ENCODE measurements around the gene SESTD1. TPM values are rescaled to one million over a fixed set of nuclear protein-coding genes. Genes with fewer than 3 reads are reported as not detected.

SESTD1 gene
- total RNA-seq, 1 experiment from 2014 or later = 26.6 TPM

GRCh38 chr2:179072527-179072926, 192.1 kb downstream of the SESTD1 start:
- RAD21 ChIA-PET (ENCODE audit: low non-redundant PET in 1 of 2, low total read pairs in 2 of 2, uncharacterized antibody in 2 of 2, unreplicated experiment in 2 of 2) = no interaction called here
- H3K36me3 ChIP-seq (ENCODE audit: control insufficient read depth in 1 of 2, insufficient read depth in 2 of 2, low read length in 2 of 2) = no peaks in the 10 kb centered on the region
- H3K27ac ChIP-seq (ENCODE audit: low read depth, low read length) = no peak overlapping the region
- no peaks in the 10 kb centered on the region for H3K79me2 ChIP-seq (ENCODE audit: insufficient read depth, low read length)
- H3K4me2 ChIP-seq (ENCODE audit: low read length) = no peak overlapping the region
- POLR2A ChIA-PET = no interaction called here
- H3K9me2 ChIP-seq (ENCODE audit: insufficient read depth) = no peaks in the 10 kb centered on the region
- intact Hi-C loops (cut with micrococcal nuclease) = no loop called here
- ATAC-seq (no peak), DNase-seq (ENCODE audit: low read depth, low spot score) (no peak)
- TF ChIP-seq MAX (IDR thresholded peaks at IDR 0.05) (no peak), SIN3A (IDR thresholded peaks at IDR 0.05; ENCODE audit: low read depth) (no peak), POLR2AphosphoS5 (IDR thresholded peaks at IDR 0.05; ENCODE audit: low read depth, low read length) (no peak), ATF3 (IDR thresholded peaks at IDR 0.05) (no peak), ZNF274 (IDR thresholded peaks at IDR 0.05; ENCODE audit: low read depth, low read length) (no peak), POLR2A (IDR thresholded peaks at IDR 0.05; ENCODE audit: borderline replicate concordance, extremely low read depth, insufficient read depth, insufficient read length) (no peak), CEBPB (IDR thresholded peaks at IDR 0.05; ENCODE audit: low read depth) (no peak), RAD21 (IDR thresholded peaks at IDR 0.05; ENCODE audit: low read depth) (no peak), EGR1 (IDR thresholded peaks at IDR 0.05; ENCODE audit: low read depth) (no peak), YY1 (IDR thresholded peaks at IDR 0.05; ENCODE audit: extremely low read depth, insufficient replicate concordance, low read depth, low read length) (no peak), SRF (IDR thresholded peaks at IDR 0.05; ENCODE audit: low read depth) (no peak), CBX3 (IDR thresholded peaks at IDR 0.05; ENCODE audit: low read depth) (no peak), FOSL1 (IDR thresholded peaks at IDR 0.05; ENCODE audit: low read depth) (no peak)
- no peaks in the 10 kb centered on the region for H3K4me1 ChIP-seq (ENCODE audit: control insufficient read depth in 1 of 2, insufficient read depth in 2 of 2, low read length in 2 of 2)
- H2AFZ ChIP-seq (ENCODE audit: low read depth, low read length, poor library complexity, severe bottlenecking) = no peak overlapping the region
- H3K4me3 ChIP-seq (replicated peaks in 1 of 2; ENCODE audit: low read depth in 1 of 2, low read length in 2 of 2) = no peak overlapping the region
- no TSS peak for BruUV-seq (replicated peaks)
- no peaks in the 10 kb centered on the region for H4K20me1 ChIP-seq (ENCODE audit: insufficient read depth)
- CTCF ChIA-PET = no interaction called here
- H3K9ac ChIP-seq (ENCODE audit: low read length) = no peak overlapping the region
- H3K27me3 ChIP-seq (ENCODE audit: insufficient read depth, low read length) = no peaks in the 10 kb centered on the region
- H3K9me3 ChIP-seq (ENCODE audit: control insufficient read depth in 1 of 2, insufficient read depth in 1 of 2, low read depth in 1 of 2, low read length in 2 of 2) = no peaks in the 10 kb centered on the region

- H3K9me2 ChIP-seq (ENCODE audit: insufficient read depth) = no peaks in the 10 kb centered on the region
- H3K27ac ChIP-seq (ENCODE audit: low read depth, low read length) = no peak overlapping the region
- ChIA-PET CTCF (no interaction called here), RAD21 (ENCODE audit: low non-redundant PET in 1 of 2, low total read pairs in 2 of 2, uncharacterized antibody in 2 of 2, unreplicated experiment in 2 of 2) (no interaction called here), POLR2A (no interaction called here)
- no peaks in the 10 kb centered on the region for H3K9me3 ChIP-seq (ENCODE audit: control insufficient read depth in 1 of 2, insufficient read depth in 1 of 2, low read depth in 1 of 2, low read length in 2 of 2)
- no TSS peak for BruUV-seq (replicated peaks)
- DNase-seq (ENCODE audit: low read depth, low spot score) (no peak), ATAC-seq (no peak)
- H4K20me1 ChIP-seq (ENCODE audit: insufficient read depth) = no peaks in the 10 kb centered on the region
- intact Hi-C loops (cut with micrococcal nuclease) = no loop called here
- H3K4me3 ChIP-seq (replicated peaks in 1 of 2; ENCODE audit: low read depth in 1 of 2, low read length in 2 of 2) = no peak overlapping the region
- no peaks in the 10 kb centered on the region for H3K4me1 ChIP-seq (ENCODE audit: control insufficient read depth in 1 of 2, insufficient read depth in 2 of 2, low read length in 2 of 2)
- no peaks in the 10 kb centered on the region for H3K36me3 ChIP-seq (ENCODE audit: control insufficient read depth in 1 of 2, insufficient read depth in 2 of 2, low read length in 2 of 2)
- no peaks in the 10 kb centered on the region for H3K79me2 ChIP-seq (ENCODE audit: insufficient read depth, low read length)
- H2AFZ ChIP-seq (ENCODE audit: low read depth, low read length, poor library complexity, severe bottlenecking) = no peak overlapping the region
- H3K9ac ChIP-seq (ENCODE audit: low read length) = no peak overlapping the region
- H3K27me3 ChIP-seq (ENCODE audit: insufficient read depth, low read length) = no peaks in the 10 kb centered on the region
- TF ChIP-seq REST (IDR thresholded peaks at IDR 0.05; ENCODE audit: low read depth) = no peak
- no peak for TF ChIP-seq CEBPB (IDR thresholded peaks at IDR 0.05; ENCODE audit: low read depth)
- TF ChIP-seq TCF7L2 (IDR thresholded peaks at IDR 0.05; ENCODE audit: borderline replicate concordance, extremely low read depth, insufficient read depth, insufficient read length) = no peak
- no peak for TF ChIP-seq ATF3 (IDR thresholded peaks at IDR 0.05)
- TF ChIP-seq YY1 (IDR thresholded peaks at IDR 0.05; ENCODE audit: extremely low read depth, insufficient replicate concordance, low read depth, low read length) = no peak
- TF ChIP-seq JUND (IDR thresholded peaks at IDR 0.05) = no peak
- no peak for TF ChIP-seq ELF1 (IDR thresholded peaks at IDR 0.05; ENCODE audit: borderline replicate concordance, low read depth)
- no peak for TF ChIP-seq POLR2AphosphoS5 (IDR thresholded peaks at IDR 0.05; ENCODE audit: low read depth, low read length)
- TF ChIP-seq SIN3A (IDR thresholded peaks at IDR 0.05; ENCODE audit: low read depth) = no peak
- no peak for TF ChIP-seq EGR1 (IDR thresholded peaks at IDR 0.05; ENCODE audit: low read depth)
- no peak for TF ChIP-seq EZH2phosphoT487 (IDR thresholded peaks at IDR 0.05; ENCODE audit: borderline replicate concordance)
- no peak for TF ChIP-seq EZH2 (IDR thresholded peaks at IDR 0.05)
- H3K4me2 ChIP-seq (ENCODE audit: low read length) = no peak overlapping the region
Measured at GRCh38 chr2:179071810-179072355, 192.7 kb downstream of the SESTD1 start.

Data from HCT116 (cell line).